Liver (tissue), 9 donors: ENCODE data around the gene SLC38A5. TPM values are rescaled to one million over a fixed set of nuclear protein-coding genes. Genes with fewer than 3 reads are reported as not detected.

Source experiments
- DNase-seq: peaks from one replicate; pipeline ENCODE4 v3.0.0-alpha.2; 2017; ENCODE audit warnings: low spot score
- H3K27ac ChIP-seq, 2 donors: one replicate each; pipeline ENCODE4 v1.7.0; 2013; ENCODE audit warnings: inconsistent platforms in 2 of 2, low read length in 2 of 2, control low read depth in 1 of 2, low read depth in 1 of 2, mild to moderate bottlenecking in 1 of 2
- H3K27me3 ChIP-seq, 4 donors: one replicate each; pipeline versions ENCODE4 v1.6.1 to v1.7.0; 2013; ENCODE audit warnings: low read length in 3 of 4, inconsistent platforms in 1 of 4, mild to moderate bottlenecking in 1 of 4, moderate library complexity in 1 of 4; ENCODE audit not compliant: control insufficient read depth in 4 of 4, insufficient read depth in 4 of 4
- H3K36me3 ChIP-seq, 4 donors: one replicate each; pipeline versions ENCODE4 v1.6.1 to v1.7.0; 2013; ENCODE audit warnings: low read length in 3 of 4, mild to moderate bottlenecking in 3 of 4, low read depth in 1 of 4, moderate library complexity in 1 of 4; ENCODE audit not compliant: control insufficient read depth in 4 of 4, insufficient read depth in 3 of 4
- H3K4me1 ChIP-seq, 4 donors: one replicate each; pipeline versions ENCODE4 v1.6.1 to v1.7.0; 2013; ENCODE audit warnings: low read length in 3 of 4, mild to moderate bottlenecking in 3 of 4, moderate library complexity in 1 of 4; ENCODE audit not compliant: control insufficient read depth in 4 of 4, insufficient read depth in 4 of 4
- H3K4me3 ChIP-seq, 3 donors: one replicate each; pipeline versions ENCODE4 v1.6.1 to v1.7.0; 2013; ENCODE audit warnings: low read length in 3 of 3, control low read depth in 1 of 3, low read depth in 1 of 3, mild to moderate bottlenecking in 1 of 3
- H3K9ac ChIP-seq, 2 donors: one replicate each; pipeline ENCODE4 v1.7.0; 2013; ENCODE audit warnings: low read length in 2 of 2, mild to moderate bottlenecking in 2 of 2, moderate library complexity in 2 of 2, control low read depth in 1 of 2, low read depth in 1 of 2
- H3K9me3 ChIP-seq, 4 donors: one replicate each; pipeline versions ENCODE4 v1.6.1 to v1.7.0; 2013; ENCODE audit warnings: low read length in 3 of 4; ENCODE audit not compliant: control insufficient read depth in 4 of 4
- EGR1 ChIP-seq, 2 donors: IDR thresholded peaks; 2 replicates each; pipeline ENCODE4 v1.6.1; 2016 to 2018; ENCODE audit warnings: antibody characterized with exemption in 2 of 2, low read depth in 2 of 2
- FOXA1 ChIP-seq: IDR thresholded peaks from 2 replicates; pipeline ENCODE4 v1.6.1; 2016; ENCODE audit warnings: antibody characterized with exemption
- FOXA2 ChIP-seq: IDR thresholded peaks from 2 replicates; pipeline ENCODE4 v1.6.1; 2016; ENCODE audit warnings: antibody characterized with exemption
- GABPA ChIP-seq, 2 donors: IDR thresholded peaks in 1 of 2; conservative IDR thresholded peaks in 1 of 2; 2 replicates each; pipeline ENCODE4 v1.6.1; 2016; ENCODE audit warnings: antibody characterized with exemption in 2 of 2, mild to moderate bottlenecking in 1 of 2, moderate library complexity in 1 of 2
- HNF4G ChIP-seq: IDR thresholded peaks from 2 replicates; pipeline ENCODE4 v1.6.1; 2016; ENCODE audit warnings: antibody characterized with exemption
- JUND ChIP-seq, 2 donors: IDR thresholded peaks; 2 replicates each; pipeline ENCODE4 v1.6.1; 2016; ENCODE audit warnings: antibody characterized with exemption in 2 of 2
- RAD21 ChIP-seq, 2 donors: IDR thresholded peaks; 2 replicates each; pipeline ENCODE4 v1.6.1; 2016; ENCODE audit warnings: antibody characterized with exemption in 2 of 2, mild to moderate bottlenecking in 2 of 2
- REST ChIP-seq: IDR thresholded peaks from 2 replicates; pipeline ENCODE4 v1.6.1; 2016; ENCODE audit warnings: antibody characterized with exemption, mild to moderate bottlenecking
- RXRA ChIP-seq, 2 donors: IDR thresholded peaks; 2 replicates each; pipeline ENCODE4 v1.6.1; 2017 to 2018; ENCODE audit warnings: antibody characterized with exemption in 2 of 2, mild to moderate bottlenecking in 1 of 2
- YY1 ChIP-seq: IDR thresholded peaks from 2 replicates; pipeline ENCODE4 v1.6.1; 2016; ENCODE audit warnings: antibody characterized with exemption, mild to moderate bottlenecking
- ZBTB33 ChIP-seq: IDR thresholded peaks from 2 replicates; pipeline ENCODE4 v1.6.1; 2016; ENCODE audit warnings: antibody characterized with exemption
- WGBS: extraction: QIAGEN DNeasy Blood & Tissue Kit; methylation state at CpG from one replicate; pipeline ENCODE4 v1.1.7; 2013; 5-methylcytosine and 5-hydroxymethylcytosine counted together
- polyA plus RNA-seq, 2 donors: library from polyadenylated mRNA; stranded (reverse) in 1 of 2; unstranded in 1 of 2; fragments of 200-250 nt in 1 of 2; fragments of >200 nt in 1 of 2; fragmentation: Nextera tagmentation in 1 of 2; extraction: Ambion mirVana in 1 of 2; gene quantifications; one replicate each; pipeline versions ENCODE4 v1.2.1 to v1.2.3, GENCODE V29; 2013 to 2015
- total RNA-seq, 2 donors: library from RNA; depleted of rRNA; stranded (reverse); fragments of >200 nt; gene quantifications; one replicate each; pipeline ENCODE4 v1.2.3, GENCODE V29; 2014
- TF ChIP-seq, protein P1 (sequence below): IDR thresholded peaks from 2 replicates; pipeline ENCODE4 v1.6.1; 2016; ENCODE audit warnings: antibody characterized with exemption
- TF ChIP-seq, protein P2 (sequence below): IDR thresholded peaks from 2 replicates; pipeline ENCODE4 v1.6.1; 2016; ENCODE audit warnings: antibody characterized with exemption
- TF ChIP-seq, protein P3 (sequence below): fragments of 150-350 bp; IDR thresholded peaks from 2 replicates; pipeline ENCODE4 v1.5.1; 2017; ENCODE audit warnings: improper control_type of control experiment, low read depth, low read length; ENCODE audit not compliant: missing input control
- donor health status: healthy.
- donor health status: healthy.
- donor health status: healthy.
- donor health status: healthy.
- donor health status: healthy.

The SLC38A5 gene
- total and polyA plus RNA-seq, 4 donors: 0.25 to 81.3 (median 0.45) TPM

DNA sequence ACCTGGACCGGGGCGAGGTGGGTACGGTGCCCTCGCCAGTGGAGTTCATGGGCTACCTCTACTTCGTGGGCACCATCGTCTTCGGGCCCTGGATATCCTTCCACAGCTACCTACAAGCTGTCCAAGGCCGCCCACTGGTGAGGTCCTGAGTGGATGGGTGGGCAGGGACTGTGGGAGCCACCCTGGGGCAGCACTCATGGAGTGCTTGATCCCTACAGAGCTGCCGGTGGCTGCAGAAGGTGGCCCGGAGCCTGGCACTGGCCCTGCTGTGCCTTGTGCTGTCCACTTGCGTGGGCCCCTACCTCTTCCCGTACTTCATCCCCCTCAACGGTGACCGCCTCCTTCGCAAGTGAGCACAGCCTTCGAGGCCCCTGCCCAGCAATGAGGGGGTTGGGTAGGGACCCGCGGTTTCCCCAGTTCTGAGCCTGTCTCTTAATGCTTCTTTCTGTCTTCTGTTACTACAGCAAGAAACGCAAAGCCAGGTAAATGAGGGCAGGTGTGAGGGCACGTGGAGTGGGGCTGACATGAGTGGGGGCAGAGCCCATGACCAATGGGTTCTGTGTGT, 42.4 kb upstream of the SLC38A5 start:
- Histone ChIP-seq H3K4me1 (peaks cover 0 to 10% (median 3%) of the 10 kb centered on the region in 4 donors), H3K27me3 (no peaks in the 10 kb centered on the region), H3K9ac (no peak overlapping the region), H3K9me3 (no peaks in the 10 kb centered on the region), H3K4me3 (no peak overlapping the region), H3K27ac (no peak overlapping the region), H3K36me3 (peaks cover 0 to 2% (median 0%) of the 10 kb centered on the region in 4 donors)
- no peak for DNase-seq
- 95% methylated on average over 20 of the region's 20 CpGs for WGBS
- TF ChIP-seq ZBTB33: no peak
- TF ChIP-seq HNF4G: no peak
- no peak for TF ChIP-seq REST
- TF ChIP-seq GABPA (IDR thresholded peaks at IDR 0.05 in 1 of 2, conservative IDR thresholded peaks at IDR 0.05 in 1 of 2): no peak
- no peak for TF ChIP-seq FOXA1
- no peak for TF ChIP-seq YY1
- TF ChIP-seq RXRA (IDR thresholded peaks at IDR 0.05): no peak
- no peak for TF ChIP-seq RAD21 (IDR thresholded peaks at IDR 0.05)
- TF ChIP-seq, protein P1, sequence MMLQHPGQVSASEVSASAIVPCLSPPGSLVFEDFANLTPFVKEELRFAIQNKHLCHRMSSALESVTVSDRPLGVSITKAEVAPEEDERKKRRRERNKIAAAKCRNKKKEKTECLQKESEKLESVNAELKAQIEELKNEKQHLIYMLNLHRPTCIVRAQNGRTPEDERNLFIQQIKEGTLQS: no peak
- TF ChIP-seq JUND (IDR thresholded peaks at IDR 0.05): no peak
- TF ChIP-seq, protein P2, sequence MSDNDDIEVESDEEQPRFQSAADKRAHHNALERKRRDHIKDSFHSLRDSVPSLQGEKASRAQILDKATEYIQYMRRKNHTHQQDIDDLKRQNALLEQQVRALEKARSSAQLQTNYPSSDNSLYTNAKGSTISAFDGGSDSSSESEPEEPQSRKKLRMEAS: no peak
- no peak for TF ChIP-seq EGR1 (IDR thresholded peaks at IDR 0.05; ENCODE audit: low read depth in 2 of 2)
- TF ChIP-seq, protein P3, sequence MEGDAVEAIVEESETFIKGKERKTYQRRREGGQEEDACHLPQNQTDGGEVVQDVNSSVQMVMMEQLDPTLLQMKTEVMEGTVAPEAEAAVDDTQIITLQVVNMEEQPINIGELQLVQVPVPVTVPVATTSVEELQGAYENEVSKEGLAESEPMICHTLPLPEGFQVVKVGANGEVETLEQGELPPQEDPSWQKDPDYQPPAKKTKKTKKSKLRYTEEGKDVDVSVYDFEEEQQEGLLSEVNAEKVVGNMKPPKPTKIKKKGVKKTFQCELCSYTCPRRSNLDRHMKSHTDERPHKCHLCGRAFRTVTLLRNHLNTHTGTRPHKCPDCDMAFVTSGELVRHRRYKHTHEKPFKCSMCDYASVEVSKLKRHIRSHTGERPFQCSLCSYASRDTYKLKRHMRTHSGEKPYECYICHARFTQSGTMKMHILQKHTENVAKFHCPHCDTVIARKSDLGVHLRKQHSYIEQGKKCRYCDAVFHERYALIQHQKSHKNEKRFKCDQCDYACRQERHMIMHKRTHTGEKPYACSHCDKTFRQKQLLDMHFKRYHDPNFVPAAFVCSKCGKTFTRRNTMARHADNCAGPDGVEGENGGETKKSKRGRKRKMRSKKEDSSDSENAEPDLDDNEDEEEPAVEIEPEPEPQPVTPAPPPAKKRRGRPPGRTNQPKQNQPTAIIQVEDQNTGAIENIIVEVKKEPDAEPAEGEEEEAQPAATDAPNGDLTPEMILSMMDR: no peak
- TF ChIP-seq FOXA2: no peak

DNA sequence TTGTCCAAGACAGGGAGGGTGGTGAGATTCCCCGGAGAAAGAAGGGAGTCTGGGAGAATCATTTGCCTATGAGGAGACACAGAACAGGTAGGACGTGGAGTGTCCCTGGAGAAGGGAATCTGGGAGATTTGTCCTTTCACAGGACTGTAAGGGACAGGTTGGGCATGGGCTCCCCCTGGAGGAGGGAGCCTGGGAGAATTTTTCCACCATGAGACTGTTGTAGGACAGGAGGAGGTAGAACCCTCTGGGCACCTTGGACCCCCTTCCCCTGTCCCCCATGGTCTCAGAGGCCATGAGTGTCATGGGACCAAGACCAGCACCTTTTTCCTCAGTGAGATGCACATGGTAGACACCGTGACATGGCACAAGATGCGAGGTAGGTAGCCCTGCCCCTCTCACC, 41.5 kb upstream of the SLC38A5 start:
- Histone ChIP-seq H3K9me3 (no peaks in the 10 kb centered on the region), H3K36me3 (peaks cover 0 to 2% (median 0%) of the 10 kb centered on the region in 4 donors), H3K9ac (no peak overlapping the region), H3K27me3 (no peaks in the 10 kb centered on the region), H3K27ac (no peak overlapping the region), H3K4me3 (no peak overlapping the region), H3K4me1 (peaks cover 0 to 10% (median 3%) of the 10 kb centered on the region in 4 donors)
- WGBS: 55% methylated on average over 4 of the region's 4 CpGs
- DNase-seq: no peak
- TF ChIP-seq FOXA1 (no peak), REST (no peak), HNF4G (no peak), RAD21 (IDR thresholded peaks at IDR 0.05) (peak; percentile 67 to 73)
- TF ChIP-seq, protein P3: peak; percentile 38
